Type B pancreatic cell (in vitro differentiated cells): Measurements from ENCODE around the gene TSC22D4. TPM values are rescaled to one million over a fixed set of nuclear protein-coding genes. Genes with fewer than 3 reads are reported as not detected.
"Not testable (repeated sequence)": the region's sequence is repeated elsewhere in the genome, so short reads cannot be mapped to it uniquely, and the experiment has no call there.

Experiments used
- DNase-seq: peaks from one replicate; pipeline ENCODE4 v3.0.0; 2021; ENCODE audit warnings: mixed read lengths; ENCODE audit not compliant: unreplicated experiment; ENCODE audit errors: extremely low spot score
- H3K27ac Mint-ChIP-seq: 2 replicates; pipeline ENCODE4 v1.8.0; 2021; ENCODE audit warnings: mild to moderate bottlenecking, mixed read lengths
- H3K27me3 Mint-ChIP-seq: 2 replicates; pipeline ENCODE4 v1.8.0; 2021; ENCODE audit warnings: mixed read lengths
- H3K36me3 Mint-ChIP-seq: 2 replicates; pipeline ENCODE4 v1.8.0; 2021; ENCODE audit warnings: mixed read lengths
- H3K4me1 Mint-ChIP-seq: one replicate; pipeline ENCODE4 v1.8.0; 2021; ENCODE audit warnings: mixed read lengths; ENCODE audit not compliant: unreplicated experiment
- H3K4me3 Mint-ChIP-seq: 2 replicates; pipeline ENCODE4 v1.8.0; 2021; ENCODE audit warnings: mild to moderate bottlenecking, mixed read lengths
- H3K9me3 Mint-ChIP-seq: 2 replicates; pipeline ENCODE4 v1.8.0; 2021; ENCODE audit warnings: mixed read lengths
- long read RNA-seq: library from polyadenylated mRNA; unstranded; transcript quantifications from one replicate; pipeline ENCODE4 v2.0.0, GENCODE V29; 2020
- total RNA-seq: library from RNA; stranded (reverse); gene quantifications from 2 replicates; pipeline ENCODE4 v1.2.1, GENCODE V29; 2021; ENCODE audit warnings: low replicate concordance
- TF ChIP-seq, protein P1 (sequence below): fragments of 200-600 bp; sonication (generic); conservative IDR thresholded peaks from 2 replicates; pipeline ENCODE4 v1.5.0; 2021; ENCODE audit warnings: antibody characterized with exemption, mild to moderate bottlenecking

TSC22D4 gene
- 45.3 and 57.6 TPM in 2 replicates for total RNA-seq
- long read RNA-seq, partial matches to known transcripts = 0 of 1 reads
- long read RNA-seq, other reads (novel, unspliced or antisense) = 1 of 1 reads

DNA sequence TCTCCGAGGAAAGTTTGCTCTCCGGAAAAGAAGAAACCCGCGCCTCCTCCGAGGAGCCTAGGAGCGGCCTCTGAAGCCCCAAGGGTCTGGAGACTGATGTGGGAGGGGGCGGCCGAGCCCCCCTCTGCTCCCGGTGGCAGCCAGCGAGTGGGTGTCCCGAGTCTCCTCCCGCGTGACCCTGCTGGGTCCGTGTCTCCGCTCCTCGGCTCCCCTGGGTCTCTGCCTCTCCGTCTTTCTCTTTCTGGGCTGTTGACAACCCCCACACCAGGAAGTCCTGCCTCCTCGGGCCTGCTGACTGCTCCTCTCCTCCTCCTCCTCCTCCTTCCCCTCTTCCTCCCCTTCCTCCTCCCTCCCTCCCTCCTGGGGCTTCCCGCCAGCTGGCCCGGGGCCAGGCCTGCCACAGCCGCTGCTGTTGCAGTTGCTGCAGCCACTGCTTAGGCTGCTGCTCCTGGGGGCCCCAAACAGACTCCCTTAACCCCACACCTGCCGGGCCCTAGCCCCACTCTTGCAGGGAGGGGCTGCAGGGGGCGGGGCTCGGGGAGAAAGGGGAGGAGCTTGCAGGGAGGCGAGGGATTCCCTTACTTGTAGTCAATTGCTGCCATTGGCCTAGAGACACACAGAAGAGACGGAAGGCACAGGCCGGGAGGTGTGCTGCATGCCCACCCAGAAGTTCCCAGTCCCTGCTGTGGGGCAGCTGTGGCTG, at the start of gene TSC22D4:
Gene TSC22D4, minus strand, starts transcription at position 257 of the 703 bp plus-strand sequence. CDS start 1,176 bp downstream, outside the sequence.
- H3K27me3 Mint-ChIP-seq = no peaks in the 10 kb centered on the region
- peak within 1 kb of the TSS; percentile 78 for H3K27ac Mint-ChIP-seq
- H3K9me3 Mint-ChIP-seq = no peaks in the 10 kb centered on the region
- H3K4me3 Mint-ChIP-seq = peak within 1 kb of the TSS; percentile 92
- no peaks in the 10 kb centered on the region for H3K36me3 Mint-ChIP-seq
- peak; percentile 93 for DNase-seq
- TF ChIP-seq, protein P1, sequence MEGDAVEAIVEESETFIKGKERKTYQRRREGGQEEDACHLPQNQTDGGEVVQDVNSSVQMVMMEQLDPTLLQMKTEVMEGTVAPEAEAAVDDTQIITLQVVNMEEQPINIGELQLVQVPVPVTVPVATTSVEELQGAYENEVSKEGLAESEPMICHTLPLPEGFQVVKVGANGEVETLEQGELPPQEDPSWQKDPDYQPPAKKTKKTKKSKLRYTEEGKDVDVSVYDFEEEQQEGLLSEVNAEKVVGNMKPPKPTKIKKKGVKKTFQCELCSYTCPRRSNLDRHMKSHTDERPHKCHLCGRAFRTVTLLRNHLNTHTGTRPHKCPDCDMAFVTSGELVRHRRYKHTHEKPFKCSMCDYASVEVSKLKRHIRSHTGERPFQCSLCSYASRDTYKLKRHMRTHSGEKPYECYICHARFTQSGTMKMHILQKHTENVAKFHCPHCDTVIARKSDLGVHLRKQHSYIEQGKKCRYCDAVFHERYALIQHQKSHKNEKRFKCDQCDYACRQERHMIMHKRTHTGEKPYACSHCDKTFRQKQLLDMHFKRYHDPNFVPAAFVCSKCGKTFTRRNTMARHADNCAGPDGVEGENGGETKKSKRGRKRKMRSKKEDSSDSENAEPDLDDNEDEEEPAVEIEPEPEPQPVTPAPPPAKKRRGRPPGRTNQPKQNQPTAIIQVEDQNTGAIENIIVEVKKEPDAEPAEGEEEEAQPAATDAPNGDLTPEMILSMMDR = no peak
- peaks cover 20% of the 10 kb centered on the region for H3K4me1 Mint-ChIP-seq

DNA sequence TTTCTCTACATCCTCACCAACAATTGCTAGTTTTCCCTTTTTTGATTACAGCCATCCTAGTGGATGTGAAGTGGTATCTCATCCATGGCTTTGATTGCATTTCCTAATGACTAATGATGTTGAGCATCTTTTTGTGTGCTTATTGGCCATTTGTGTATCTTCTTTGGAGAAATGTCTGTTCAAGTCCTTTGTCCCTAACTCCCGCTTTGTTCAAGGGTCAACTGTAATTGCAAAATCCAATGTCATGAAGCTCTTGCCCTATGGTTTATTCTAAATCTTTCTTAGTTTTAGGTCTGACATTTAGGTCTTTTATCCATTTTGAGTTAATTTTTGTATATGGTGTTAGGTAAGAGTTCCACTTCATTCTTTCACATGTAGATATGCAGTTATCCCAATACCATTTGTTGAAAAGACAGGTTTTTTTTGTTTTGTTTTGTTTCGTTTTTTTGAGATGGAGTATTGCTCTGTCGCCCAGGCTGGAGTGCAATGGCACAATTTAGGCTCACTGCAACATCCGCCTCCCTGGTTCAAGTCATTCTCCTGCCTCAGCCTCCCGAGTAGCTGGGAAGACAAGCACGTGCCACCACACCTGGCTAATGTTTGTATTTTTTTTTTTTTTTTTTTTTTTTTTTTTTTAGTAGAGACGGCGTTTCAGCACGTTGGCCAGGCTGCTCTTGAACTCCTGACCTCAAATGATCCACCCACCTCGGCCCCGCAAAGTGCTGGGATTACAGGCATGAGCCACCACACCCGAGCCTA, 49.3 kb upstream of the TSC22D4 start:
- H3K36me3 Mint-ChIP-seq, H3K4me1 Mint-ChIP-seq, H3K4me3 Mint-ChIP-seq, DNase-seq, H3K27ac Mint-ChIP-seq, H3K27me3 Mint-ChIP-seq, H3K9me3 Mint-ChIP-seq: not testable (repeated sequence)

DNA sequence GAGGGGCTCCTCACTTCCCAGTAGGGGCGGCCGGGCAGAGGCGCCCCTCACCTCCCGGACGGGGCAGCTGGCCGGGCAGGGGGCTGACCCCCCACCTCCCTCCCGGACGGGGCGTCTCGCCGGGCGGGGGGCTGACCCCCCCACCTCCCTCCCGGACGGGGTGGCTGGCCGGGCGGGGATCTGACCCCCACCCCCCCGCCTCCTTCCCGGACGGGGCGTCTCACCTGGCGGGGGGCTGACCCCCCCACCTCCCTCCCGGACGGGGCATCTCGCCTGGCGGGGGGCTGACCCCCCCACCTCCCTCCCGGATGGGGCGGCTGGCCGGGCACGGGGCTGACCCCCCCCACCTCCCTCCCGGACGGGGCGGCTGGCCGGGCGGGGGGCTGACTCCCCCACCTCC, 44.2 kb upstream of the TSC22D4 start:
- not testable (repeated sequence) for H3K27me3 Mint-ChIP-seq, H3K4me1 Mint-ChIP-seq, H3K36me3 Mint-ChIP-seq, H3K27ac Mint-ChIP-seq, DNase-seq, H3K9me3 Mint-ChIP-seq, H3K4me3 Mint-ChIP-seq

DNA sequence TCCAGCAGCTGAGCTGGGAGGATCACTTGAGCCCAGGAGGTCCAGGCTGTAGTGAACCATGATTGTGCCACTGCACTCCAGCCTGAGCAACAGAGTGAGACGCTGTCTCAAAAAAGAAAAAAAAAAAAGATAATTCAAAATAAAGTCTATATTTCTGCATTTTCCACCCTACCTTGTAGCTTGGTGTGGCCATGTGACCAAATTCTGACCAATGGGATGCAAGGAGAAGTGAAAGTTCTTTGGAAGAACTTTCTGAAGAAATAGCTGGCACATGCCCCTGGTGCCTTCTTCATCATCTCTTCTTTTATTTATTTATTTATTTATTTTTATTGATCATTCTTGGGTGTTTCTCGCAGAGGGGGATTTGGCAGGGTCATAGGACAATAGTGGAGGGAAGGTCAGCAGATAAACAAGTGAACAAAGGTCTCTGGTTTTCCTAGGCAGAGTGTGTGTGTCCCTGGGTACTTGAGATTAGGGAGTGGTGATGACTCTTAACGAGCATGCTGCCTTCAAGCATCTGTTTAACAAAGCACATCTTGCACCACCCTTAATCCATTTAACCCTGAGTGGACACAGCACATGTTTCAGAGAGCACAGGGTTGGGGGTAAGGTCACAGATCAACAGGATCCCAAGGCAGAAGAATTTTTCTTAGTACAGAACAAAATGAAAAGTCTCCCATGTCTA, 43.0 kb upstream of the TSC22D4 start:
- H3K36me3 Mint-ChIP-seq, H3K4me3 Mint-ChIP-seq, H3K9me3 Mint-ChIP-seq, DNase-seq, H3K27ac Mint-ChIP-seq, H3K4me1 Mint-ChIP-seq, H3K27me3 Mint-ChIP-seq: not testable (repeated sequence)

DNA sequence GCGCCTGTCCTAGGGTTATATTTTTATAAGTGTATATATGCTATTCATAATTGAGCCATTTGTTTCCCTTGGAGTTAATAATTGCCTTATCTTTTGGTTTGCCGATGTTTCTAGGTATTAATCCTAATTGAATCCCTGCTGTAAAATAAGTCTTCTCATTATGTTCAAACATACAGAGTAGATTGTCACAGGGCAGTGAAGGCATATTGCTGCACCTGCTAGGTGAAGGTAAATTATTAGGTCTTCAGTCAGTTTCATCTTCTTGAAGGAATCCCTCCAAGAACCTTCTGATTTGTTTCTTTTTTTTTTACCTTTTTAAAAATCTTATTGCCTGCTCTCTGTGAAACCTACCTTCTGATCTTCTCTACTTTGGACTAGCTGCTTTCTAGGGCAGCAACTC, 42.1 kb upstream of the TSC22D4 start:
- no peak overlapping the region for H3K4me3 Mint-ChIP-seq
- TF ChIP-seq, protein P1 = no peak
- peaks cover 3% of the 10 kb centered on the region for H3K4me1 Mint-ChIP-seq
- H3K36me3 Mint-ChIP-seq = no peaks in the 10 kb centered on the region
- H3K27me3 Mint-ChIP-seq = no peaks in the 10 kb centered on the region
- H3K9me3 Mint-ChIP-seq = no peaks in the 10 kb centered on the region
- no peak for DNase-seq
- H3K27ac Mint-ChIP-seq = no peak overlapping the region

DNA sequence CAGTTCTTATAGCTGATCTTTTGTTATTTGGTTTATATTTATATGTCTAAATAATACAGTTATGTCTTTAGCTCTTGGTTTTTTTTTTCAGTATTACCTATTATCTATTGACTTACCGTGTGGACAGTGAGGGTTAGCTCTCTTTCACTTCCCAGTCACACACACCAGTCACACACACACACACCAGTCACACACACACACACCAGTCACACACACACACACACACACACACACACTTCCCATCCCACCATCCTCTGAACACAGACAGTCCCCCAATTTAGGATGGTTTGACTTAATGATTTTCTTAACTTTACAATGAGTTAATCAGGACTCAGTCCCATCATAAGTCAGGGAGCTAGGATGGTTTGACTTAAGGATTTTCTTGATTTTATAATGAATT, 41.1 kb upstream of the TSC22D4 start:
- TF ChIP-seq, protein P1 = no peak
- H3K4me1 Mint-ChIP-seq = peaks cover 8% of the 10 kb centered on the region
- H3K27me3 Mint-ChIP-seq = no peaks in the 10 kb centered on the region
- no peaks in the 10 kb centered on the region for H3K36me3 Mint-ChIP-seq
- H3K9me3 Mint-ChIP-seq = no peaks in the 10 kb centered on the region
- H3K27ac Mint-ChIP-seq = no peak overlapping the region
- no peak overlapping the region for H3K4me3 Mint-ChIP-seq
- DNase-seq = no peak

DNA sequence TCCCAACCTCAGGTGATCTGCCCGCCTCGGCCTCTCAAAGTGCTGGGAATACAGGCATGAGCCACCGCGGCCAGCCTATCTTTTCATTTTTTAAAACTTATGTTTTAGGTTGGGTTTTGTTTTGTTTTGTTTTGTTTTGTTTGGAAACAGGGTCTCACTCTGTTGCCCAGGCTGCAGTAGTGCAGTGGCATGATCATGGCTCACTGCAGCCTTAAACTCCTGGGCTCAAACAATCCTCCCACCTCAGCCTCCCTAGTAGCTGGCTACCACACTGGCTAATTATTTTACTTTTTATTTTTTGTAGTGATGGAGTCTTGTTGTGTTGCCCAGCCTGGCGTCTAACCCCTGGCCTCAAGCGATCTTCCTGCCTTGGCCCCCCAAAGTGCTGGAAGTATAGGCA, 40.6 kb upstream of the TSC22D4 start:
- no peak for DNase-seq
- H3K9me3 Mint-ChIP-seq = no peaks in the 10 kb centered on the region
- H3K4me3 Mint-ChIP-seq = no peak overlapping the region
- no peaks in the 10 kb centered on the region for H3K27me3 Mint-ChIP-seq
- no peak overlapping the region for H3K27ac Mint-ChIP-seq
- TF ChIP-seq, protein P1 = no peak
- peaks cover 12% of the 10 kb centered on the region for H3K4me1 Mint-ChIP-seq
- H3K36me3 Mint-ChIP-seq = no peaks in the 10 kb centered on the region
